ENCODE results near the gene BOLA1.
"Not testable (repeated sequence)": the region's sequence is repeated elsewhere in the genome, so short reads cannot be mapped to it uniquely, and the experiment has no call there.

Gene BOLA1

DNA sequence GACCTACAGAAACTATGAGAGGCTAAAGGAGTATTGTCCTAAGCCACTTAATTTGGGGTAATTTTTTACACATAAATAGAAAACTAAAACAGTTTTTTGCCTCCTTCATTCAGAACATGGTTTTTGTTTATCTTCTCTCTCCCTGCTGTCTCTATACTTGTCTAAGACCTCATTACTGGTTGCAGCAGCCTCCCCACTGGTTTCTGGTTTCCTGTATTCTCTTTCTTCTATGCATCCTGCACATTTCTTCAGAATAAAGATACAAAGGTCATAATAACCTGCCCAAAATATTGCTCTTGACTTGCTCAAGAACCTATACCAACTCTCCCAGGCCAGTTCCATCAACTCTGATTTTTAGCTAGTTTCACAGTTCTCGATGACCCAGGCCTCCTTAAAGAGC is 19.8 kb upstream of the BOLA1 start:
- Histone ChIP-seq H3K36me3 (ENCODE audit: control insufficient read depth, insufficient read depth, low read length) (no peaks in the 10 kb centered on the region), H3K27me3 (ENCODE audit: control insufficient read depth, insufficient read depth, low read length) (no peaks in the 10 kb centered on the region), H3K4me1 (ENCODE audit: control insufficient read depth, insufficient read depth, low read length) (no peaks in the 10 kb centered on the region), H3K4me3 (ENCODE audit: low read length) (no peak overlapping the region), H3K9me3 (ENCODE audit: control insufficient read depth, low read length) (no peaks in the 10 kb centered on the region), H3K9ac (ENCODE audit: low read length) (no peak overlapping the region)

DNA sequence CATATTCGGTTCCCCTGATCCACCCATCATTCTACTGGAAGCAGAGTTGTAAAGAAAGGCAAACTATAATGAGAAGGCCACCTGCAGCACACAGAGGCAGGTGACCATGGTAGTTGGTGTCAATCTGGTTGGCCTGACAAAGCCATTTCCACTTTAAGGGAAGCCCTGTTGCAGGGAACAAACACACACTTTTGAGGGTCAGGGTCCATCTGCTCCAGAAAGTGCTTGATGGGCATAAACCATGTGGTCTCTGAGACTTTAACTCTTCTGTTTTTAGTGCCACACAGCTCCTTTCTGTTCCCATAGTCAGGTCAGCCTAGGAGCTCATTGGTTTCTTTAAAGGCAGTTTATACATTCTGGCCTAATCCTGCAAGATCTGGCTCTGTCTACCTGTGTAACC is 17.5 kb upstream of the BOLA1 start:
- H3K4me1 ChIP-seq (ENCODE audit: control insufficient read depth, insufficient read depth, low read length), result no peaks in the 10 kb centered on the region
- no peak overlapping the region for H3K9ac ChIP-seq (ENCODE audit: low read length)

DNA sequence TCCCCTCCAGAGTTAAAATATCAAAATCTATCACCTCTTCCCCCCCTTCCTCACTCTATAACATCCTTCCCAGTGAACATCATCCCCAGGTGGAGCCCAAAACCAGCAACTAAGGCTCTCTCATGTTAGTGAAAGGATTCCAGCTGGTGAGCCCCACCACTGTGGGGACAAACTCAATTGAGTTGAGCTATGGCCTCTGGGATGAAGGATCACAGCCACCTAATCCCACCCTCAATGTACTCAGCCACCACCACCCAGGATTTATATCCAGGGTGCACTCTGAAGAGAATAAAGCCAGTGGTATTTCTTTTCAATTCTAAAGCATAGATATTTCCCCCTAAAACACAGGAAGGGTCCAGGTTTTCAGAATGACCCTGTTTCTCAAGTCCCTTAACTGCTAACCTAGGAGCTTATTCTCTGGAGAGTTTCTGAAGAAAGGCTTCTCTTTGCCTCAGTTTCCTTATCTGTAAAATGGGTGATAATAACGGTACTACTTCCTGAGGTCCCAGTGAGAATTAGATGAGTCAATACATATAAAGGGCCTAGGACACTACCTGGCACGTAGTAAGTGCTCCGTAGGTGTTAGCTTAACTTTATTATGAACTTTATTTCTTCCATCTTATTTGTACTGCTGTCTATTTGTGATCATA is 15.6 kb upstream of the BOLA1 start:
- Histone ChIP-seq H3K27me3 (ENCODE audit: control insufficient read depth, insufficient read depth, low read length) (no peaks in the 10 kb centered on the region), H3K36me3 (ENCODE audit: control insufficient read depth, insufficient read depth, low read length) (no peaks in the 10 kb centered on the region), H3K4me1 (ENCODE audit: control insufficient read depth, insufficient read depth, low read length) (no peaks in the 10 kb centered on the region), H3K4me3 (ENCODE audit: low read length) (no peak overlapping the region), H3K9me3 (ENCODE audit: control insufficient read depth, low read length) (no peaks in the 10 kb centered on the region), H3K9ac (ENCODE audit: low read length) (no peak overlapping the region)

More for the DNA sequence above, 17.5 kb upstream of the BOLA1 start:
- Histone ChIP-seq H3K27me3 (ENCODE audit: control insufficient read depth, insufficient read depth, low read length) (no peaks in the 10 kb centered on the region), H3K36me3 (ENCODE audit: control insufficient read depth, insufficient read depth, low read length) (no peaks in the 10 kb centered on the region), H3K4me3 (ENCODE audit: low read length) (no peak overlapping the region), H3K9me3 (ENCODE audit: control insufficient read depth, low read length) (no peaks in the 10 kb centered on the region)

DNA sequence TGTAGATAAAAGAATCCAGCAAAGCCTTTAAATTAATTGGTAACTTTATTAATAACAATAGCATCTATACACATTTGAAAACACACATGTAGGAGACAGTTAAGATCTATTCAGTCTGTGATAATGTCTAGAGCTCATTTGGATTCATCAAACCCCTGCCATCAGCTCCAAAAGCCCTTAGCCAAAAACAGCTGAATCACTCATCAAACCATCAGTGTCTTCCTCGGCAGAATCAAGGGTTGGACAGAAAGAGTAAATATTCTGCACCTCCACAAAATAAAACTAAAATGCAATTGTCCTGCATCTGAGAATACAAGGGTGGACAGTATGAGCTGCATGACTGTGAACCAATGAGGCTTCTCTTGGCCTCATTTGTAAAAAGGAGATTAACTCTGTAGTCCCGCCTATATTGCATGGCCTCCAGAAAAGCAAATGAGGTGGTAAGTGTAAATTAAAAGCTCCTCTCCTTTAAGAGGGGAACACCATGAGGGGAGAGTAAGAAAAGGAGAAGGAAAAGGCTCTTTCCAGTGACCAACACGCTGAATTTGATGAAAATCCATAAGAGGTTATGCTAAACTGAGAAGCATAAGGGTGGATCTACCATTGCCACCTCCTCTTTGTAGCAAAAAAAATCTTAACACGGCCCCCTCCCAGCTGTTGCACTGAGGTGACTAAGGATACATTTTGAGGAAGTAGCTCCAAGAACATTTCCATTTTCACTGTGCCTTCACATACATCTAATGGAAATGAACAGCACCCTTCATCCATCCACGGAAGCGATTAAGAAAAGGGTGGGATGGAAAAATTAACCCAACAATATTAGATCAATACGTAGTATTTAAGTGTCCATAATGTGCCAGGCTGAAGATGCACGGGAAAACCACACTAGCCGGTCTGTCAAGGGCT is 14.7 kb upstream of the BOLA1 start:
- Histone ChIP-seq H3K36me3 (ENCODE audit: control insufficient read depth, insufficient read depth, low read length) (no peaks in the 10 kb centered on the region), H3K27me3 (ENCODE audit: control insufficient read depth, insufficient read depth, low read length) (no peaks in the 10 kb centered on the region), H3K9me3 (ENCODE audit: control insufficient read depth, low read length) (no peaks in the 10 kb centered on the region), H3K9ac (ENCODE audit: low read length) (peak overlapping the region; percentile 90), H3K4me3 (ENCODE audit: low read length) (peak overlapping the region; percentile 29), H3K4me1 (ENCODE audit: control insufficient read depth, insufficient read depth, low read length) (no peaks in the 10 kb centered on the region)

DNA sequence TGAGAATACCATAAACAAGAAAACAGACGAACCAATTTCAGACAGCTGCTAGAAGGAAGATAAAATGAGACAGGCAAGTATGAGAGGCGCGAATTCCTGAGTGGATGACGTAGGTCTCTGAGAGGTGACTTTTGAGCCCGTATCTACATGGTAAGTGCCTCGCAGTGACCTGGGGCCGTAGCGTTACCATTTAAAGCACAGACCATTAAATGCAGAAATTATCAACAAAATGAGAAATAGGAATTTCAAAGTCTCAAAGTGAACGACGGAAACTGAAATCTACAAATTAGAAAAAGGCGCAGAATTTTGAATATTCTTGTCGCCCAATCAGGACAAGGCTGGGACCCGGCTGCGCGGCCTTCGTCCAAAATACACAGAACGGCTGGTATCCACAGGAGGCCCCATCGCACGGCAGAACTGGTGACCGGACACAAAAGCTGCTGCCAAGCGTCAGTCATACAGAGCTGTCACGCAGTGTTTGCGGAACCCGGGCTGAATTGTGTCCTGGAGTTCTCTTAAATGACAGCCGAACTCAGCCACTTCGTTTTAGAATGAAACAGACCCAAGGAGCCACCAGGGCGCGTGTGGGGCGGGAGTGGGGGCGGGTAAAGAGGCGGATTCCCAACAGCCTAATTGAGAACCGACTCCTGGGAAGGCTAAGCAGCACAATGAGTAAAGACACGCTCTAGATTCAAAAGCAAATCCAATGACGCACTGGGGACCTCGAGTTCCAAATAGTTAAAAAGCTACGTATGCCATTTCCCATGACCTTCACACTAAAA is 13.8 kb upstream of the BOLA1 start:
- Histone ChIP-seq H3K36me3 (ENCODE audit: control insufficient read depth, insufficient read depth, low read length) (no peaks in the 10 kb centered on the region), H3K4me3 (ENCODE audit: low read length) (peak overlapping the region; percentile 29), H3K9me3 (ENCODE audit: control insufficient read depth, low read length) (no peaks in the 10 kb centered on the region), H3K9ac (ENCODE audit: low read length) (peak overlapping the region; percentile 90), H3K4me1 (ENCODE audit: control insufficient read depth, insufficient read depth, low read length) (no peaks in the 10 kb centered on the region), H3K27me3 (ENCODE audit: control insufficient read depth, insufficient read depth, low read length) (no peaks in the 10 kb centered on the region)

DNA sequence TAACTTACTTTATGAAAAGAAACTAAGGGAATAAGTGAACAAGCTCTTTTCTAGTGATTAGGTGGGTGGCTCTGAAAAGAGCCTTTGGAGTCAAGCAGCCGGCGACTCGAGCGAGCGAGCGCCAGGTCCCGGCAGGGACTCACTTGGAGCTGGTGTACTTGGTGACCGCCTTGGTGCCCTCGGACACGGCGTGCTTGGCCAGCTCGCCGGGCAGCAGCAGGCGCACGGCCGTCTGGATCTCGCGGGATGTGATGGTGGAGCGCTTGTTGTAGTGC is 13.3 kb upstream of the BOLA1 start:
- H3K27me3 ChIP-seq (ENCODE audit: control insufficient read depth, insufficient read depth, low read length); H3K4me1 ChIP-seq (ENCODE audit: control insufficient read depth, insufficient read depth, low read length); H3K9me3 ChIP-seq (ENCODE audit: control insufficient read depth, low read length); H3K36me3 ChIP-seq (ENCODE audit: control insufficient read depth, insufficient read depth, low read length): not testable (repeated sequence)
- Histone ChIP-seq H3K9ac (ENCODE audit: low read length) (peak overlapping the region; percentile 90), H3K4me3 (ENCODE audit: low read length) (peak overlapping the region; percentile 29)

DNA sequence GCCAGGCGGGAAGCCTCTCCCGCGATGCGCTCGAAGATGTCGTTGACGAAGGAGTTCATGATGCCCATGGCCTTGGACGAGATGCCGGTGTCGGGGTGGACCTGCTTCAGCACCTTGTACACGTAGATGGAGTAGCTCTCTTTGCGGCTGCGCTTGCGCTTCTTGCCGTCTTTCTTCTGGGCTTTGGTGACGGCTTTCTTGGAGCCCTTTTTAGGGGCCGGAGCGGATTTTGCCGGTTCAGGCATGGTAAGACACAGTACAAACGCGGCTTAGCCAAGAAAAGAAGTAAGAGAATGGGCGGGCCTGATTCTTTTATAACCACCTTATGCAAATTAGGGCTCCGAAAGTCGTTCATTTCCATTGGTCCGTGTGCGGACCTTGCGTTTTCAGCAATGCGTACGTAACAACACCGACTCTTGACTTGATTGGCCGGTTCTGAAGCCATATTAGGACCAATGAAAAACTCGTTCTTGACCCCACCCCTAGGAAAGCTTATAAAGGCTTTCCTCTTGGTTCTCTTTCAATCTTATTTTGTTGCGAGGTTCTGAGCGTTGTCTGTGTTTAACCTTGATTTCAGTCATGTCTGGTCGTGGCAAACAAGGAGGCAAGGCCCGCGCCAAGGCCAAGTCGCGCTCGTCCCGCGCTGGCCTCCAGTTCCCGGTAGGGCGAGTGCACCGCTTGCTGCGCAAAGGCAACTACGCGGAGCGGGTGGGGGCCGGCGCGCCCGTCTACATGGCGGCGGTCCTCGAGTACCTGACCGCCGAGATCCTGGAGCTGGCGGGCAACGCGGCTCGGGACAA is 12.8 kb upstream of the BOLA1 start:
- H3K4me1 ChIP-seq (ENCODE audit: control insufficient read depth, insufficient read depth, low read length), result no peaks in the 10 kb centered on the region
- no peaks in the 10 kb centered on the region for H3K9me3 ChIP-seq (ENCODE audit: control insufficient read depth, low read length)
- peak overlapping the region; percentile 90 for H3K9ac ChIP-seq (ENCODE audit: low read length)
- peak overlapping the region; percentile 53 for H3K4me3 ChIP-seq (ENCODE audit: low read length)
- no peaks in the 10 kb centered on the region for H3K36me3 ChIP-seq (ENCODE audit: control insufficient read depth, insufficient read depth, low read length)
- H3K27me3 ChIP-seq (ENCODE audit: control insufficient read depth, insufficient read depth, low read length), result no peaks in the 10 kb centered on the region

DNA sequence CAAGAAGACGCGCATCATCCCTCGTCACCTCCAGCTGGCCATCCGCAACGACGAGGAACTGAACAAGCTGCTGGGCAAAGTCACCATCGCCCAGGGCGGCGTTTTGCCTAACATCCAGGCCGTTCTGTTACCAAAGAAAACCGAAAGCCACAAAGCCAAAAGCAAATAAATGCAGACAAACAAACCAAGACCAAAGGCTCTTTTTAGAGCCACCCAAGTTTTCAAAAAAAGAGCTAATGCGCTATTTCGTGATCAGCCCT is 12.2 kb upstream of the BOLA1 start:
- not testable (repeated sequence) for H3K9me3 ChIP-seq (ENCODE audit: control insufficient read depth, low read length); H3K27me3 ChIP-seq (ENCODE audit: control insufficient read depth, insufficient read depth, low read length); H3K4me1 ChIP-seq (ENCODE audit: control insufficient read depth, insufficient read depth, low read length); H3K36me3 ChIP-seq (ENCODE audit: control insufficient read depth, insufficient read depth, low read length)
- peak overlapping the region; percentile 90 for H3K9ac ChIP-seq (ENCODE audit: low read length)
- H3K4me3 ChIP-seq (ENCODE audit: low read length), result peak overlapping the region; percentile 53

DNA sequence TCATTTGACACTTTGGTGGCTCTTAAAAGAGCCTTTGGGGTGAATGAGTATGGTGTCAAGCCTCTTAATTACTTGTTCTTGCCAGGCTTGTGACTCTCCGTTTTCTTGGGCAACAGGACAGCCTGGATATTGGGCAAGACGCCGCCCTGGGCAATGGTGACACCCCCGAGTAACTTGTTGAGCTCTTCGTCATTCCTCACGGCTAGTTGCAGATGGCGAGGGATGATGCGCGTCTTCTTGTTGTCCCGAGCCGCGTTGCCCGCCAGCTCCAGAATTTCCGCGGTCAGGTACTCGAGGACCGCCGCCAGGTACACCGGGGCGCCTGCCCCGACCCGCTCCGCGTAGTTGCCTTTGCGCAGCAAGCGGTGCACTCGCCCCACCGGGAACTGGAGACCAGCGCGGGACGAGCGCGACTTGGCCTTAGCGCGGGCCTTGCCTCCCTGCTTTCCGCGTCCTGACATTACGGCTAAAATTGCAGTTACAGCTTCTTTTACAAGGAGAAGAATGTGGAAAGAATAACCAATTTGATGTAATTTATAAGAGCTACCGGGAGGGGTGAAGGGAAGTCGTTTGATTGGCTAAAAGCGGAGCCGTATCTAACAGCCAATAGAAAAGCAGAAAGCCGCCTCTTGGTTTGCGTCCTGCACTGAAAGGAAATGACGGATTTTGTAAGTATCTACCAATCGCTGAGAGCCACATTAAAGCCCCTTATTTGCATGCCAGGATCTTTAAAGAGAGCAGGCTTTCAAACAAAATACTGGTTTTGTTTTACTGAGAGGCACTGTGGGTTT is 11.7 kb upstream of the BOLA1 start:
- H3K36me3 ChIP-seq (ENCODE audit: control insufficient read depth, insufficient read depth, low read length), result no peaks in the 10 kb centered on the region
- H3K9ac ChIP-seq (ENCODE audit: low read length), result peak overlapping the region; percentile 90
- peak overlapping the region; percentile 66 for H3K4me3 ChIP-seq (ENCODE audit: low read length)
- no peaks in the 10 kb centered on the region for H3K27me3 ChIP-seq (ENCODE audit: control insufficient read depth, insufficient read depth, low read length)
- no peaks in the 10 kb centered on the region for H3K4me1 ChIP-seq (ENCODE audit: control insufficient read depth, insufficient read depth, low read length)
- H3K9me3 ChIP-seq (ENCODE audit: control insufficient read depth, low read length), result no peaks in the 10 kb centered on the region

DNA sequence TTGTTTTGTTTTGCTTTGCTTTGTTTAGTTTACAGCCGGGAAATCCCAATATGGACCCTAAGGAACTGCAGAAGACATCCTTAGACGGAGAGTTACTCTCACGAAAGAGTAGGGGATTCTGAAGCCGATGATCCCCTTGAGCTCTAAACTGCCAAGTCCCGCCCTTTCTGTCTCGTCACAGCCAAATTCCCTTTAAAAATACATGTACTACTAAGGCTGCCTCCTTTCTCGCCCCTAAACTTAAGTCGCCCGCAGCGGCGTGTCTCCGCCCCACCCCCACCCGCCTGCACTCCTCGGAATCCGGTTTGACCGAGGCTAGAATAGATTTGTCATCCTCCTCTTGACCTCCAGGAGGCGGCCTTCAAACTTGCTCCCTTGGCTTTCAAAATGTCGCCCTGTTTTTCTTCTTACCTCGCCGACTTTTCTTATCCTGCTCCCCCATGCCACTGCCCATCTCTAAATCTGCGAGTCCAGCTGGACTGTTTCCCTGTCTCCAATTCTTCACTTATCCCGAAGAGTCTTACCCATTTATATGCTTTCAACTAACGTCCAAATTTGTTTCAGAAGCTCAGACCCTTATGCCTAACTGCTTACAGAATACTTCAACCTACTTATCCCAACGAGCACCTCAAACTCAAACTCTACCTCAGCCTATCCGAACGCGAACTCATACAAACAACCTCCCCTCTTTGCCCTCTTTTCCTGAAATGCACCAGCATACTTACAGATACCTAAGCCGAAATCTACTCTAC is 10.9 kb upstream of the BOLA1 start:
- Histone ChIP-seq H3K27me3 (ENCODE audit: control insufficient read depth, insufficient read depth, low read length) (no peaks in the 10 kb centered on the region), H3K4me1 (ENCODE audit: control insufficient read depth, insufficient read depth, low read length) (no peaks in the 10 kb centered on the region), H3K9me3 (ENCODE audit: control insufficient read depth, low read length) (no peaks in the 10 kb centered on the region), H3K9ac (ENCODE audit: low read length) (peak overlapping the region; percentile 90), H3K36me3 (ENCODE audit: control insufficient read depth, insufficient read depth, low read length) (no peaks in the 10 kb centered on the region), H3K4me3 (ENCODE audit: low read length) (peak overlapping the region; percentile 66)

DNA sequence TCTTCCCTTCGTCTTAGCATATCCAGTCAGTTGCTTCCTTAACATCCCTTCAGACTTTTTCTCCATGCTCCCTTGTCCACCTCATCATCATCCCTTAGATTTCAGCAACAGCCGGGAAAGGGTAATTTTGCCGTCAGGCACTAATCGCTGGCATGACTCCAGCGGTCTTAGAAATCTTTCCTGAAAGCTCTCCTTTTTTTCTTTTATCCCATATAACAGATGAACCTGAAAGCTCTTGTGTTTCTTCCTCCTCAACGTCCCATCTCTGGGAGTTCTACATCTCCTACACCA is 10.4 kb upstream of the BOLA1 start:
- Histone ChIP-seq H3K4me1 (ENCODE audit: control insufficient read depth, insufficient read depth, low read length) (no peaks in the 10 kb centered on the region), H3K4me3 (ENCODE audit: low read length) (peak overlapping the region; percentile 66), H3K9ac (ENCODE audit: low read length) (peak overlapping the region; percentile 90), H3K36me3 (ENCODE audit: control insufficient read depth, insufficient read depth, low read length) (no peaks in the 10 kb centered on the region), H3K9me3 (ENCODE audit: control insufficient read depth, low read length) (no peaks in the 10 kb centered on the region), H3K27me3 (ENCODE audit: control insufficient read depth, insufficient read depth, low read length) (no peaks in the 10 kb centered on the region)

Measured in mucosa of stomach (tissue), 1 donor.